T-helper 2 cell (primary cell): ENCODE results near the gene TPO.
"Not testable (repeated sequence)": the region's sequence is repeated elsewhere in the genome, so short reads cannot be mapped to it uniquely, and the experiment has no call there.

ENCODE experiments used
- DNase-seq, 5 experiments: peaks; one replicate each; pipeline versions ENCODE4 v3.0.0 to v3.0.0-alpha.2; 2012 to 2022

Gene TPO

GRCh38 chr2:1405967-1406366, 7.3 kb upstream of the TPO start:
- DNase-seq: no peak

DNA sequence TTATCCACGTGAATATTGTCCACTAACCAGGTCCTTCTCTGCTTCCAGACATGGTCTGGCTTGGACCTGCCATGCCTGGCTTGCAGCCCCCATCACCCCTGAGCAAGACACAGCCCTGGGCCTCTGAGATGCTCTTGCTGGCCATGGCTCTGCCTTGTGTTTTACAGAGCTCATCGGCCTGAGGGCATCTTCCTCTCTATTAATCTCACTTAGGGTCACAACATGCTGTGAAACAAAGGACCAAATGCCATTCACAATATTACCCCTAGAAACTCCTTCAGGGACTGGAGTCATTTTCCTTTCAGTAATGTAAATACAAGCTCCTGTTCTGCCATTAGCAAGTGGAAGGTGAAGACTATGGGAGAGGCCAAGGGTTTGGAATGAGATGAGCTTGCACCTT, 6.8 kb upstream of the TPO start:
- DNase-seq: no peak

GRCh38 chr2:1407950-1408675, 5.2 kb upstream of the TPO start:
- no peak for DNase-seq

- no peak for DNase-seq
Observed at GRCh38 chr2:1414121-1414520, 858 bp downstream of the TPO start.

DNA sequence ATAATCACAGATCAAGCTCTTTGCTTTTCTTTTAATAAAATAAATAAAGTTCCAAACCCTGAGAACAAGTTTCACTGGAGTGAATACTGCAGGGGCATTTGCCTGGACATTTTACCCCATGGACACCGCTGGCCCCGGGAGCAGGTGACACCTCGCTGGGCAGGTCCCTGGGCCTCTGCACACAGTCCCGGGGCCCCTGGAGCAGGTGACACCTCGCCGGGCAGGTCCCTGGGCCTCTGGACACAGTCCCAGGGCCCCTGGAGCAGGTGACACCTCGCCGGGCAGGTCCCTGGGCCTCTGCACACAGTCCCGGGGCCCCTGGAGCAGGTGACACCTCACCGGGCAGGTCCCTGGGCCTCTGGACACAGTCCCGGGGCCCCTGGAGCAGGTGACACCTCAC, 1.6 kb downstream of the TPO start:
- DNase-seq: not testable (repeated sequence)

- DNase-seq: no peak
Observed at GRCh38 chr2:1415501-1415900, 2.2 kb downstream of the TPO start.

DNA sequence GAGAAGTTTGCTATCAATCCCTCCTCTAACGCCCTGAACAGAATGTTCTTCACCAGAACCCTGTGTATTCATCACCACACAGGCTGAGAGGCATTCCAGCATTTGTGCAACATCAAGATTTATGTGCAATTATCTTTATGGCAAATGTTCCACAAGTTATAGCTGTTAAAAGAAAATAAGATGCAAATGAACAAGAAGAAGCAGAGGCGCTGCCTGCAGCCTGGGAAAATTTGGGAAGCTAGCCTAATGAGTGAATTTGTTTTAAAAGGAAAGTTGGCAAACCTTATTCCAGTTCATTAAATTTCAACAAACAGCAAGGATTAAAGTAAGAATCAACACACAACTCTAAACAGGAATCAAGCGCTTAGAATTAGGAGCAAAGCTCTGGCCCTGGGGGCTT, 5.3 kb downstream of the TPO start:
- DNase-seq: no peak

GRCh38 chr2:1420746-1421480, 7.7 kb downstream of the TPO start:
- no peak for DNase-seq

DNA sequence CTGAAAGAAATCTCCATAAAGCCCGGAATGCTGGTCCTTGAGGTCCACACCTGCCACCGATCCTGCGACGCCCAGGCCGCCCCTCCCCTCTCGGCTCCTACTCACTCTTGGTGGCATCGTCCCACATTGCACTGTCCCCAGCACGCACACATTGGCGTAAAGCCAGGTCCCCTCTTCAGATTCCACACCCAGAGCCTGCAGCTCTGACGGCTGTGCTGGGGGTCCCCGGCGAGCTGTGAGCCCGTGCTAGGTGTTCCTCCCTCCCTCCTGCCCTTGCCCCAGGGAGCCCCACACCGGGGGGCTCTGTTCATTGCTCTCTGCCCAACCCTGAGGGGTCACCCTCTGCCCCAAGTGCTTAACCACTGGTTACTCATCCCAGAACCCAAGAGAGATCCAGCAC, 8.5 kb downstream of the TPO start:
- no peak for DNase-seq

- DNase-seq: no peak
Observed at GRCh38 chr2:1422131-1422530, 8.9 kb downstream of the TPO start.

- DNase-seq: no peak
Observed at GRCh38 chr2:1422716-1423285, 9.5 kb downstream of the TPO start.

- no peak for DNase-seq
Observed at GRCh38 chr2:1427086-1427485, 13.8 kb downstream of the TPO start.

- no peak for DNase-seq
Observed at GRCh38 chr2:1429895-1430294, 16.6 kb downstream of the TPO start.

- DNase-seq: no peak
Observed at GRCh38 chr2:1430491-1430890, 17.2 kb downstream of the TPO start.

GRCh38 chr2:1431886-1432400, 18.7 kb downstream of the TPO start:
- no peak for DNase-seq

- no peak for DNase-seq
Observed at GRCh38 chr2:1432726-1433125, 19.5 kb downstream of the TPO start.

- no peak for DNase-seq
Observed at GRCh38 chr2:1436369-1436768, 23.1 kb downstream of the TPO start.

- DNase-seq: no peak
Observed at GRCh38 chr2:1437101-1437500, 23.8 kb downstream of the TPO start.

DNA sequence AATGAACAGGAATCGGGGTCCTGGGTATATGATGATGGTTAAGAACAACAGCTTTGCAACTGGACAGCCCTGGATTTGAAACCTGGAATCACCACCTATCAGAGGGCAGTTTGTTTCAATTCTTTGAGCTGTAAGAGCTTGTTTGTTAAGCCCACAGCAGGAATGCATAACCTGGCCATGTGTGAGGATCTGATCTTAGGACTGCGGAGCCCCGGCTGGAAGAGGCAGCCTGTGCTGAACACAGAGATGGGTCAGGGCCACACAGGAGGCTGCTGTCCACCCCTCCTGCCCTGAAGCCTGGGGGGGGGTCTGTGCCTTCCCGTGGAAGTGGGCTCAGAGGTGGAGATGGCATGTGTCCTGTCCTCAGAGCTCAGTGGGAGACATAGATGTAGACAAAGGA, 24.3 kb downstream of the TPO start:
- no peak for DNase-seq

GRCh38 chr2:1438972-1439371, 25.7 kb downstream of the TPO start:
- DNase-seq: no peak

DNA sequence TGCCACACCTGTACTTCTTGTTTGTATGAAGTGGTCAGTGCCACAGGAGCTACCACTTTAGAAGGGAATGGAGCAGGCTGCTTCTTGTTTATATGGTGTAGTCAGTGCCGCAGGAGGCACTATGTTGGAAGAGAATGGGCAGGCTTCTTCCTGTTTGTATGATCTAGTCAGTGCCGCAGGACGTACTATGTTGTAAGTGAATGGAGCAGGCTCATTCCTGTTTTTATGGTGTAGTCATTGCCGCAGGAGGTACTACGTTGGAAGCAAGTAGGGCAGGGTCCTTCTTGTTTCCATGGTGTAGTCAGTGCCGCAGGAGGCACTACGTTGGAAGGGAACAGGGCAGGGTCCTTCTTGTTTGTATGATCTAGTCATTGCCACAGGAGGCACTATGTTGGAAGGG, 27.3 kb downstream of the TPO start:
- no peak for DNase-seq

DNA sequence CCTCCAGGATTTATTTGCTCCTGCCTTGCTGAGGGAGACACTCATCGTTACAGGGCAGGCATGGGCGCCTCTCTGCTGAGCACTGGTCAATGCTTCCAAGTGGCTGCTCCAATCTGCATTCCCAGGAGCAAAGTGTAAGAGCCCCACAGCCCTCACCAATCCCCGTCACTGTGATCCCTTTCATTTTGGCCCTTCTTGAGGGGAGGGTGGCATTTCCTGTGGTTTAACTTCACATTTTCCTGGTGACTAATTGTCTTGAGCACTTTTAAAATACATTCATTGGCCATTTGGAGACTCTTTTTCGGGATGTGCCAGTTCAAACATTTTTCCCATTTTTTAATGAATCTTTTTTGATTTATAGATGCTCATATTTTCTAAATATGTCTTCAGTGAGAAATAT, 33.0 kb downstream of the TPO start:
- DNase-seq: no peak

- DNase-seq: no peak
Observed at GRCh38 chr2:1448009-1448408, 34.7 kb downstream of the TPO start.

GRCh38 chr2:1450915-1451314, 37.7 kb downstream of the TPO start:
- DNase-seq: no peak
